H1 (cell line): ENCODE results near the gene SIGLEC12. TPM values are rescaled to one million over a fixed set of nuclear protein-coding genes. Genes with fewer than 3 reads are reported as not detected.

ENCODE experiments used
- CTCF ChIA-PET: fragments of 300-600 bp; sonication (Branson Sonifier 250); formaldehyde crosslinking; loops from one replicate; lab custom pipeline; 2021; ENCODE audit not compliant: partially characterized antibody; lab: Charles Lee
- POLR2A ChIA-PET: fragments of 300-600 bp; sonication (Branson Sonifier 250); formaldehyde crosslinking; loops from one replicate; lab custom pipeline; 2021; ENCODE audit warnings: inconsistent platforms; ENCODE audit not compliant: partially characterized antibody; lab: Charles Lee
- DNase-seq, 2 experiments: peaks; one replicate each; pipeline versions ENCODE4 v3.0.0 to v3.0.0-alpha.2; 2010 to 2022; ENCODE audit warnings: low spot score in 2 of 2, low read depth in 1 of 2, mixed read lengths in 1 of 2
- FAIRE-seq: peaks from 2 replicates; lab custom pipeline; 2011; peaks lifted over from hg19 to GRCh38; lab: Jason Lieb, UNC
- H2AFZ ChIP-seq: 2 replicates; pipeline ENCODE4 v1.8.1; 2012; ENCODE audit warnings: low read length, inconsistent platforms
- H2AK5ac ChIP-seq: 2 replicates; pipeline ENCODE4 v1.6.1; 2013; ENCODE audit warnings: low read depth, low read length
- H2BK120ac ChIP-seq: replicated peaks from 2 replicates; pipeline ENCODE3; 2013; ENCODE audit warnings: low read depth, low read length, inconsistent platforms
- H2BK12ac ChIP-seq: 2 replicates; pipeline ENCODE4 v1.6.1; 2013; ENCODE audit warnings: low read depth, low read length
- H2BK15ac ChIP-seq: 2 replicates; pipeline ENCODE4 v1.6.1; 2013; ENCODE audit warnings: low read length
- H2BK20ac ChIP-seq: 2 replicates; pipeline ENCODE4 v1.6.1; 2013; ENCODE audit warnings: low read length
- H2BK5ac ChIP-seq: 2 replicates; pipeline ENCODE4 v1.6.1; 2013; ENCODE audit warnings: low read depth, low read length
- H3K14ac ChIP-seq: 2 replicates; pipeline ENCODE4 v1.6.1; 2013; ENCODE audit warnings: inconsistent platforms; ENCODE audit not compliant: insufficient read length
- H3K18ac ChIP-seq: 2 replicates; pipeline ENCODE4 v1.6.1; 2013; ENCODE audit warnings: low read length; ENCODE audit errors: extremely low read depth
- H3K23ac ChIP-seq: 2 replicates; pipeline ENCODE4 v1.6.1; 2013; ENCODE audit warnings: inconsistent platforms; ENCODE audit not compliant: insufficient read length
- H3K23me2 ChIP-seq: 2 replicates; pipeline ENCODE4 v1.6.1; 2013; ENCODE audit warnings: low read depth, low read length
- H3K27ac ChIP-seq: 2 replicates; pipeline ENCODE4 v1.6.1; 2011; ENCODE audit warnings: low read depth, low read length, inconsistent platforms
- H3K27me3 ChIP-seq, 4 experiments: replicated peaks in 1 of 4; 1 replicate in 1 of 4; 2 replicates in 3 of 4; pipeline versions ENCODE4 v1.6.1 to v1.8.1; 2011 to 2013; ENCODE audit warnings: low read length in 3 of 4, mild to moderate bottlenecking in 3 of 4, inconsistent platforms in 2 of 4, mixed read lengths in 2 of 4, moderate library complexity in 1 of 4; ENCODE audit not compliant: control insufficient read depth in 3 of 4, insufficient read depth in 3 of 4; ENCODE audit errors: extremely low read depth in 1 of 4
- H3K36me3 ChIP-seq, 4 experiments: 2 replicates each; pipeline versions ENCODE4 v1.6.1 to v1.8.1; 2011 to 2013; ENCODE audit warnings: mild to moderate bottlenecking in 4 of 4, low read length in 3 of 4, moderate library complexity in 2 of 4, control low read depth in 1 of 4, inconsistent platforms in 1 of 4; ENCODE audit not compliant: insufficient read depth in 4 of 4, control insufficient read depth in 2 of 4
- H3K4ac ChIP-seq: replicated peaks from 2 replicates; pipeline ENCODE3; 2013; ENCODE audit warnings: low read length, low read depth, mixed read lengths, inconsistent platforms; ENCODE audit not compliant: insufficient read length
- H3K4me1 ChIP-seq, 4 experiments: replicated peaks in 1 of 4; 1 replicate in 1 of 4; 2 replicates in 3 of 4; pipeline versions ENCODE4 v1.6.1 to v1.8.1; 2011 to 2013; ENCODE audit warnings: low read length in 3 of 4, inconsistent platforms in 2 of 4, mixed read lengths in 1 of 4; ENCODE audit not compliant: insufficient read depth in 4 of 4, control insufficient read depth in 3 of 4
- H3K4me2 ChIP-seq, 2 experiments: 2 replicates each; pipeline versions ENCODE4 v1.6.1 to v1.8.1; 2011 to 2013; ENCODE audit warnings: low read depth in 2 of 2, low read length in 2 of 2, control low read depth in 1 of 2, inconsistent platforms in 1 of 2, mild to moderate bottlenecking in 1 of 2; ENCODE audit not compliant: insufficient read depth in 1 of 2
- H3K4me3 ChIP-seq, 4 experiments: fragments of 200-600, 300-600 bp in 1 of 4; sonication (generic), shearing (Covaris generic), sonication (Bioruptor Twin) in 1 of 4; 2 replicates each; pipeline versions ENCODE4 v1.5.1 to v1.8.1; 2011 to 2016; ENCODE audit warnings: low read length in 4 of 4, low read depth in 3 of 4, control low read depth in 2 of 4, inconsistent platforms in 2 of 4, mild to moderate bottlenecking in 2 of 4, mixed read lengths in 1 of 4, moderate library complexity in 1 of 4; ENCODE audit not compliant: insufficient read depth in 2 of 4; ENCODE audit errors: extremely low read depth in 1 of 4
- H3K56ac ChIP-seq: replicated peaks from 2 replicates; pipeline ENCODE3; 2013; ENCODE audit warnings: low read depth, mild to moderate bottlenecking, mixed read lengths, low read length, inconsistent platforms; ENCODE audit not compliant: insufficient read length
- H3K79me1 ChIP-seq: 2 replicates; pipeline ENCODE4 v1.6.1; 2013; ENCODE audit warnings: low read depth, low read length, control low read depth
- H3K79me2 ChIP-seq, 2 experiments: 2 replicates each; pipeline versions ENCODE4 v1.6.1 to v1.8.1; 2012 to 2013; ENCODE audit warnings: low read length in 2 of 2, mild to moderate bottlenecking in 2 of 2, inconsistent platforms in 1 of 2; ENCODE audit not compliant: insufficient read depth in 2 of 2, control insufficient read depth in 1 of 2
- H3K9ac ChIP-seq, 4 experiments: replicated peaks in 1 of 4; 1 replicate in 1 of 4; 2 replicates in 3 of 4; pipeline versions ENCODE4 v1.6.1 to v1.8.1; 2011 to 2013; ENCODE audit warnings: low read depth in 3 of 4, low read length in 3 of 4, control low read depth in 2 of 4, mild to moderate bottlenecking in 2 of 4, moderate library complexity in 2 of 4, inconsistent platforms in 1 of 4; ENCODE audit errors: extremely low read depth in 1 of 4
- H3K9me3 ChIP-seq, 2 experiments: 2 replicates each; pipeline versions ENCODE4 v1.6.1 to v1.8.1; 2012 to 2013; ENCODE audit warnings: mild to moderate bottlenecking in 2 of 2, moderate library complexity in 2 of 2, control low read depth in 1 of 2, inconsistent platforms in 1 of 2, low read depth in 1 of 2, low read length in 1 of 2, mixed read lengths in 1 of 2; ENCODE audit not compliant: insufficient read depth in 2 of 2
- H4K20me1 ChIP-seq, 2 experiments: replicated peaks in 1 of 2; 2 replicates each; pipeline versions ENCODE3 to v1.8.1; 2011 to 2013; ENCODE audit warnings: inconsistent platforms in 2 of 2, low read length in 2 of 2, mild to moderate bottlenecking in 1 of 2; ENCODE audit not compliant: insufficient read depth in 2 of 2, control insufficient read depth in 1 of 2
- H4K5ac ChIP-seq: 2 replicates; pipeline ENCODE4 v1.6.1; 2013; ENCODE audit warnings: low read length, low read depth, mixed read lengths, inconsistent platforms; ENCODE audit not compliant: insufficient read length
- H4K8ac ChIP-seq: 2 replicates; pipeline ENCODE4 v1.8.0; 2013; ENCODE audit warnings: mild to moderate bottlenecking, moderate library complexity, low read length, inconsistent platforms; ENCODE audit not compliant: insufficient read depth; ENCODE audit errors: extremely low read depth
- H4K91ac ChIP-seq: replicated peaks from 2 replicates; pipeline ENCODE3; 2013; ENCODE audit warnings: low read length, mixed read lengths, inconsistent platforms; ENCODE audit not compliant: insufficient read length
- CBX8 ChIP-seq: fragments of 300-800, 300-1000 bp; sonication (generic); IDR thresholded peaks from 2 replicates; pipeline ENCODE4 v1.7.1; 2016; ENCODE audit warnings: low read depth, low read length, borderline replicate concordance
- CHD2 ChIP-seq: IDR thresholded peaks from 2 replicates; pipeline ENCODE4 v1.6.1; 2012; ENCODE audit warnings: low read length, improper control_type of control experiment
- FOSL1 ChIP-seq: IDR thresholded peaks from 2 replicates; pipeline ENCODE4 v1.6.1; 2011; ENCODE audit warnings: mild to moderate bottlenecking, low read depth, low read length, moderate library complexity; ENCODE audit not compliant: insufficient read depth
- GTF2F1 ChIP-seq: IDR thresholded peaks from 2 replicates; pipeline ENCODE4 v1.6.1; 2012; ENCODE audit warnings: low read depth, low read length, improper control_type of control experiment, borderline replicate concordance
- JUN ChIP-seq: IDR thresholded peaks from 2 replicates; pipeline ENCODE4 v1.6.1; 2011; ENCODE audit warnings: low read depth, mild to moderate bottlenecking, improper control_type of control experiment, low read length
- JUND ChIP-seq: IDR thresholded peaks from 2 replicates; pipeline ENCODE4 v1.6.1; 2011; ENCODE audit warnings: mild to moderate bottlenecking, improper control_type of control experiment, low read length
- MAFK ChIP-seq: IDR thresholded peaks from 2 replicates; pipeline ENCODE4 v1.6.1; 2012; ENCODE audit warnings: low read depth, mild to moderate bottlenecking, improper control_type of control experiment, low read length
- NANOG ChIP-seq: IDR thresholded peaks from 2 replicates; pipeline ENCODE4 v1.6.1; 2011; ENCODE audit warnings: low read length, low read depth, mild to moderate bottlenecking, inconsistent platforms; ENCODE audit not compliant: insufficient read depth, poor library complexity, severe bottlenecking
- RXRA ChIP-seq: IDR thresholded peaks from 2 replicates; pipeline ENCODE4 v1.6.1; 2011; ENCODE audit warnings: low read depth, mild to moderate bottlenecking, low read length, moderate library complexity; ENCODE audit not compliant: insufficient read depth
- SAP30 ChIP-seq: fragments of 300-600 bp; sonication (generic); IDR thresholded peaks from 2 replicates; pipeline ENCODE4 v1.7.1; 2012; ENCODE audit warnings: low read length, moderate library complexity, mild to moderate bottlenecking, inconsistent platforms; ENCODE audit not compliant: insufficient read depth, insufficient replicate concordance
- TEAD4 ChIP-seq: IDR thresholded peaks from 2 replicates; pipeline ENCODE4 v1.6.1; 2012; ENCODE audit warnings: low read depth, low read length, inconsistent platforms, mixed read lengths
- WGBS, 2 experiments: shearing (Covaris generic) in 1 of 2; methylation state at CpG; one replicate each; pipeline versions ENCODE4 v1.1.6 to v1.1.7; 2013 to 2015; ENCODE audit warnings: low lambda C conversion rate in 2 of 2, mixed read lengths in 2 of 2, inconsistent platforms in 1 of 2, low coverage in 1 of 2, missing lambda C conversion rate in 1 of 2; ENCODE audit not compliant: insufficient replicate concordance in 2 of 2, insufficient coverage in 1 of 2, insufficient read length in 1 of 2; ENCODE audit errors: extremely low coverage in 1 of 2, missing lambda C conversion rate in 1 of 2; 5-methylcytosine and 5-hydroxymethylcytosine counted together
- polyA plus RNA-seq, 7 experiments: library from polyadenylated mRNA; depleted of rRNA in 3 of 7; stranded (reverse) in 5 of 7; unstranded in 2 of 7; fragments of >200 nt in 5 of 7; fragments of 200-250 nt in 2 of 7; gene quantifications; 1 replicate in 5 of 7; 2 replicates in 1 of 7; 4 replicates in 1 of 7; pipeline versions ENCODE4 v1.2.1 to v1.2.3, GENCODE V29; 2011 to 2013; ENCODE audit warnings: missing spikeins in 2 of 7, mixed read lengths in 2 of 7
- total RNA-seq: library from RNA; stranded (reverse); fragmentation: NEBNext Ultra II Directional; extraction: Animal tissue kit (Norgen Biotek cat#: 25700); gene quantifications from 2 replicates; pipeline ENCODE4 v1.2.1, GENCODE V29; 2021

The SIGLEC12 gene
- total and polyA plus RNA-seq, 2 of the 8 experiments (the other 6 are each of a cell fraction or from before 2014, with no cell fraction given), result not detected

DNA sequence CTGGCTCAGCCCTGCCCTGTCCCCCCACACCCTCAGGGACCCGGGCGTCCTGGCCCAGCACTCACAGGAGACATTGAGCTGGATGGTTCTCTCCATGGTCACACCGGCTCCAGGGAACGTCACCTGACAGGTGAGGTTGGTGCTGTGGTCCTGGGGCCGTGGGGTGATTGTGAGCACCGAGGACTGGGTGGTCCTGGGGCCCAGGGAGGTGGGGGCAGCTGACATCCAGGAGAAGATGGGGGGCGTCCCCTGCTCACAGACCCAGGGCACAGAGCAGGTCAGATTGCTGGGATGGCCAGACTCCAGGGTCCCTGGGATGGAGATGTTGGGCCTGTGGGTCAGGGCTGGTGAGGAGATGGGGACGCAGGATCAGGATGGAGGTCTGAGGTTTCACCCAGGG, 29.0 kb upstream of the SIGLEC12 start:
- Histone ChIP-seq H3K79me1 (no peaks in the 10 kb centered on the region), H3K14ac (no peak overlapping the region), H4K8ac (no peak overlapping the region; the same call in 1 of the 2 replicates), H3K9ac (no peak overlapping the region), H3K36me3 (no peaks in the 10 kb centered on the region), H3K18ac (no peak overlapping the region), H4K5ac (no peak overlapping the region), H3K4me1 (peaks cover 0 to 5% (median 0%) of the 10 kb centered on the region in 4 experiments; a peak in 1 of 7 replicates), H3K23me2 (no peaks in the 10 kb centered on the region), H3K9me3 (peaks cover 49 to 52% of the 10 kb centered on the region in 2 experiments), H3K56ac (no peak overlapping the region), H3K4me3 (no peak overlapping the region), H3K4me2 (no peak overlapping the region), H2BK20ac (no peak overlapping the region), H2AFZ (no peak overlapping the region), H3K79me2 (no peaks in the 10 kb centered on the region), H4K20me1 (no peaks in the 10 kb centered on the region), H2AK5ac (no peak overlapping the region), H3K27me3 (no peaks in the 10 kb centered on the region), H2BK120ac (no peak overlapping the region), H3K27ac (no peak overlapping the region), H2BK5ac (no peak overlapping the region), H4K91ac (no peak overlapping the region), H2BK12ac (no peak overlapping the region), H3K23ac (no peak overlapping the region), H2BK15ac (no peak overlapping the region), H3K4ac (no peak overlapping the region)
- FAIRE-seq, result no peak
- DNase-seq, result no peak
- CTCF ChIA-PET, result interaction anchor here (0.7 to 2.1 kb wide), 4 partner anchors 15 to 127 kb away, joined by 3 to 6 read pairs (median 4); partner anchors contain the start of gene CEACAM18
- POLR2A ChIA-PET, result no interaction called here
- WGBS, 2 experiments, result 94% methylated on average over 4 of the region's 8 CpGs; no CpG with 5 or more reads in 1 of the 2 experiments
- TF ChIP-seq NANOG (no peak), JUN (no peak), RXRA (no peak), SAP30 (no peak), MAFK (no peak), CHD2 (no peak), CBX8 (no peak), JUND (no peak), GTF2F1 (no peak), TEAD4 (no peak), FOSL1 (no peak)
